GM19025 (cell line): Measurements from ENCODE around the gene KSR1.
"Not testable (repeated sequence)": the region's sequence is repeated elsewhere in the genome, so short reads cannot be mapped to it uniquely, and the experiment has no call there.

ENCODE experiments used
- ATAC-seq: cut with Tn5 transposase; IDR thresholded peaks from one replicate; pipeline ENCODE4 v1.9.1; 2021; ENCODE audit warnings: mild to moderate bottlenecking, low read depth, moderate library complexity; ENCODE audit not compliant: unreplicated experiment

Gene KSR1

DNA sequence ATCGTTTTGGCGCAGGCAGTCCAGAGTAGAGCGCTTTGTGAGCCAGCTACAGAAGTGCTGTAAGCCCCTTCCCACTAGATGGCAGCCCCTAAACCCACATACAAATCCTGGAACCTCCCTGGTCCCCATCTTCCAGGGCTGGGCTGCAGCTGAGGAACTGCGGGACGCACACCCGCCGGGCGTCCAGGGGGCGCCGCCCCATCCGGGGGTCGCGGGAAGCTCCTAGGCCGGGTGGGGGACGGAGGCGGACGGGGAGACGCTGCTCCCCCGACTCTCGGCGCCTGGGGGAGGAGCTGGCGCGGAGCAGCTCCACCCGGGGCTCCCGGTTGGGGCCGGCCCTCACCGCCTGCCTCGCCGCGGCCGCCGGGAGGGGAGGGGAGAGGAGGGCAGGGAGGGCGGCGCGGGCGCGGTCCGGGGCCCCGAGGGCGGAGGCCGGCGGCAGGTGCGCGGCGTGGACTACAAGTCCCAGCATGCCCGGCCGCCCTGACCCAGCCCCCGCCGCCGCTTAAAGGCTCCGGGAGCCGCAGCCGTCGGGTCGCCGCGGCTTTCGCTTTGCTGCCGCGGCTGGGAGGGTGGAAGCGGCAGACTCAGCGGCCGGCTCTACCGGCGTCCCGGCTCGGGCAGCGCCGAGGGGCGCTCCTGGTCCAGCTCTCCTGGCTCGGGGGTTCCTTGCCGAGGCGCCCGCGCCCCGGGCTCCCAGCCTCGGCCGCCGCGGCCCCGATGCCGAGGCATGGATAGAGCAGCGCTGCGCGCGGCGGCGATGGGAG is at the start of gene KSR1:
Gene KSR1, plus strand, starts transcription at position 535 of the 767 bp plus-strand sequence. Its CDS starts 196 bp downstream, at position 731.
- ATAC-seq, result peak; percentile 89

GRCh38 chr17:27407916-27408864 is 48.1 kb upstream of the KSR1 start:
- ATAC-seq, result no peak

DNA sequence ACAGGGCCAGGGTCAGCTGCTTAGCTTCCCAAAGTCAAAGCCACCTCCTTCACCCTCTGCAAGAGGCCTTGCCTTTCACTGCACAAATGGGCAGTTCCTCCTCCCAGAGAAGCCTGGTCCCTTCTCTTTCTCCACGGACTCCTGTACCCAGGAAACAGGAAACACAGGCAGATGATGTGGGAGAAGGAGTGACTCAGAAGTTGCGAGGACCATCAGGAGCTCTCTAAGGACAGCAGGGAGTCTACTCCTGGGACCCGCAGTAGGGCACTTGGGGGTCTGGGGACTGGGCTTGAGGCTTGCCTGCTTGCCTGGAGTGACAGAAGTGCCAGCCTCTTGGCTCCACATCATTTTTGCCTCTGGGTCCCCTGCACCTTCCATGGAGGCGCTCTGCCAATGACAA is 47.4 kb upstream of the KSR1 start:
- ATAC-seq, result no peak

GRCh38 chr17:27412158-27412557 is 44.1 kb upstream of the KSR1 start:
- not testable (repeated sequence) for ATAC-seq

- no peak for ATAC-seq
These were observed 42.9 kb upstream of the KSR1 start for GRCh38 chr17:27413315-27413714.

GRCh38 chr17:27413792-27414191 is 42.5 kb upstream of the KSR1 start:
- no peak for ATAC-seq

- no peak for ATAC-seq
These were observed 42.0 kb upstream of the KSR1 start for GRCh38 chr17:27414271-27414670.

DNA sequence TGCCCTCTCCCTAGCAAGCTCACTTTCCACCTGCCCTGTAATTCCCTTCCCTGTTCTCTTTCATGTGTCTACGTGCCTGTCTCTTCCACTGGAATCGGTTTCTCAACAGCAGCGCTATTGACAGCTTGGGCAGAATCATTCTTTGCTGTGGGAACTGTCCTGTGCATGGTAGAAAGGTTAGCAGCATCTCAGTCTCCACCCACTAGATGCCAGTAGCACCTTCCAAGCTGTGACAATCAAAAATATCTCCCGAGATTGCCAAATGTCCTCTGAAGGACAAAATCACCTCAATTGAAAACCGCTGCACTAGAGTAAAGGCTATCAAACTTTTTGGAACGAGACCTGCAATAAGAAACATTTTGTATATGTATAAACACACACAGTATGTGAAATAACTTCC is 41.6 kb upstream of the KSR1 start:
- no peak for ATAC-seq

DNA sequence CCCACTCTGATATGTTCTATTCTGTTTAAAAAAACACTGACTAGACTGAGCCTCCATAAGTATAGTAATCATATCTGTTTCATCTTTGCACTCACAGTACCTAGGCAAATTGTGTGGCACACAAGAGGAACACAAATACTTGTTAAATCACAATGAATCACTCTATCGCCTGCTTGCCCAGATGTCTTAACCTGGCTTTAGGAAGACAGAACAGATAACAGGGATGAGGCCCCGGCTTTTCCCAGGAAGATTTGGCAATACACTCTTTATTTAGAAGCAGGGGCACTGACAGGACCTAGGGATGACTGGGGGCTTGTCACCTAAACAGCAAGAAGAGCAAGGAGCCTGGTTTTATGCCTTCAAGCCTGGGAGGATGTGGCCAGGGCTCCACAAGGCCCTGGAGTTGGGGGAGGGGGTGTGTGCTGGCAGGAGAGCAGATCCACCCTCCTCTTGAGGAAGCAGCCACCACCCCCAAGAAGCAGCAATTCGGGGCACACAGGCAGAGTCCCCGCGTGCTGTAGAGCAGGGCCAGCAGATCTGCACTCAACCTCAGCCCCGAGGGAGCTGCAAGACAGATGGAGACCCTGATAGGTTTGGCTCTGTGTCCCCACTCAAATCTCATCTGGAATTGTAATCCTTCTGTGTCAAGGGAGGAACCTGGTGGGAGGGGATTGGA is 41.0 kb upstream of the KSR1 start:
- no peak for ATAC-seq

DNA sequence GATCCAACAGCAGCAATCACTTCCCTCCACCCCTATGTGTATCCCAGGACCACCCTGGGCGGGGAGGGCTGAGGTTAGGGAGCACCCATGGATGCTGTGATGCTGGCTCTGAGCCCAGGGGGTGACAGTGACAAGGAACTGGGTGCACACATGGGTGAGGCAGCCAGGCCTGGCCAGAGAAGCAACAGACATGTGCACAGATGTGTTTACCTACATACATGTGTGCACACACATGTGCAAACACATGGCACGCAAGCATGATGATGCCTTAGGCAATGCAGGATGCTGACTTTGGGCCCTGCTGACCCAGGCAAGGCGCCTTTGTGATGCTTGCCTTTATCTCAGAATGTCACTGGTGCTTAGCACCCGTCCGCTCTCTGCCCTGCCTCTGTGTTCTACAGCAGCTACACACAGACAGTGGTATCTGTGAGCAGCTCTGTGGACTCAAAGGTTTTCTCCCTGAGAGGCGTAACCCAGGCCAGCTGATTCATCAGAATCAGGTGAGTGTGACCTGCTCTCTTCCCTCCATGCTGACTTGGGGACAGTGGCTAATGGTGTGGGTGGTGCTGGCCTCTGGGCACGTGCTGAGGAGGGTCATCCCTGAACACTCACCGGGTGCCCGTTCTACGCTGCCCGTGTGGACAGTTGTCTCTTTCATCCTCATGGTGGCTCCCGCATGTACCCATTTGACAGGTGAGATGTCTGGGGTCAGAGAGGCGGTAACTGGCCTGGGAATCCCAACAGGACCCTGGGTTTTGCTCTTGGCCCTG is 38.5 kb upstream of the KSR1 start:
- no peak for ATAC-seq

DNA sequence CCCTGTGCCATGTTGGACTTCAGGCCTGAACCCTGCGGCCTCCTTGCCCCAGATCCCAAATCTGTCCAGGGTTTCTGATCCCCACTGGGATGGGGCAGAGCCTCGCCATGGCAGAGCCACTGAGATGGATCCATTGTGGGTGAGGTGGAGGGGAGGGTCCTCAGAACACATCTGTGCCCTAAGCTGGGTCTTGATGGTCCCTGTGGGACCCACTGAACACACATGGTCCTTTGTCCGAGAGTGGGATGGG is 38.0 kb upstream of the KSR1 start:
- no peak for ATAC-seq

DNA sequence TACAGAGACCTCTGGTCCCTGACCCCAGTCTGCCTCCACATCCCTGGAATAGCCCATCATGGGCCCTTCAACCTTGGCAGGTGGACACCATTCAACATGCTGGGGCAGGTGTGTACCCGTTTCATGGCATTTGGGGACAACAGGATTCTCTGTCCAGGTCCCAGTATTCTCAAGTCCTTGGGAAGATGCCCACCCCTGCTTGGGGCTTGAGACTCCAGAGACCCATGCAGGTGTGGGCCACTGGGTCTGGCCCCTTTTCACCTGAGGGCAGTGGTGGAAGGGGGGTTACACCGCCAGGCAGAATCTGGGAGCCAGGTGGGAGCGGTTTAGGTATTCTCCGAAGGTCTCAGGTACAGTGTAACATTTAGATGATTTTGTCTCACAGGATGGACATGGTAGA is 37.1 kb upstream of the KSR1 start:
- no peak for ATAC-seq

GRCh38 chr17:27420211-27420950 is 35.9 kb upstream of the KSR1 start:
- ATAC-seq, result no peak

DNA sequence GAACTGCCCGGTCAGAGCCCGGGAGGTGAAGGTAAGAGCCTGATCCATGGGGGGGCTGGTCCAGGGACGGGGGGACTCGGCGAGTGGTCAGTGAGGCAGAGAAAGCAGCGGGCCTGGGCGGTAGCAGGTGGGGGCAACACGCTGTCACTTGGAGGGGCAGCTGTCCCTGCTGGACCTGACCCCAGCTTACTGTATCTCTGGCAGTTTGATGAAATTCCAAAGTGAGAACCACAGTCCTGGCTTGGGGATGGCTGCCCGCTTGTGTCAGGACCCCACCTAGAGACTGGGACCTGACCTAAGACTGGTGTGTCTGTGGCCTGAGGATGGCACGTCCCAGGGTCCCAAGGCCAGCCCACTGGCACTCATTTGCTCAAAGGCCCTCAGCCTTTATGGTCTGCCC is 35.1 kb upstream of the KSR1 start:
- ATAC-seq, result no peak

- ATAC-seq, result not testable (repeated sequence)
These were observed 34.6 kb upstream of the KSR1 start for GRCh38 chr17:27421626-27422025.

- ATAC-seq, result no peak
These were observed 33.6 kb upstream of the KSR1 start for GRCh38 chr17:27422601-27423000.

- no peak for ATAC-seq
These were observed 32.6 kb upstream of the KSR1 start for GRCh38 chr17:27423651-27424050.

GRCh38 chr17:27424516-27424915 is 31.7 kb upstream of the KSR1 start:
- ATAC-seq, result no peak

DNA sequence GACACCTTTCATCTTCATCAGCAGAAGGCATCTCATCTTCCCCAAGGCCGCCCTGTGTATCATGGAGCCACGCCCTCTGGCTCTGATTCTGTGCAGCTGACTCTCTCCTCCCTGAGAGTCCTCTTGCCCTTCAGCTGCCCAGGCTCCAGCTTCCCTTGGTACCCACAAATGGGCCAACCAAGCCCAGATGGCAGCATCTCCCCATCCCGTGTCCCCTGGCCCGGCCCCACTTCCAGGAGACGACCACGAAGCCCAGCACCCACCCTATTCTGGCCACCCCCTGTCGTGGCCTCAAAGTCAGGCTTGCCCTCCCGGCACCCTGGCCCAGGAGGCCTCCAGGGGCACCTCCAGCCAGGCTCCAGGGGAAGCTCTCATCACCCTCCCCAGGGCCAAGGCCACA is 31.3 kb upstream of the KSR1 start:
- ATAC-seq, result no peak

GRCh38 chr17:27425571-27425970 is 30.7 kb upstream of the KSR1 start:
- not testable (repeated sequence) for ATAC-seq
